Neural progenitor cell (in vitro differentiated cells): ENCODE results near the gene MED10. TPM values are rescaled to one million over a fixed set of nuclear protein-coding genes. Genes with fewer than 3 reads are reported as not detected.
A peak's percentile ranks its signal among the peaks of the same experiment; 100 is the strongest.

Experiments
- DNase-seq: peaks from one replicate; pipeline ENCODE4 v3.0.0-alpha.2; 2016; ENCODE audit warnings: low spot score
- H2AFZ ChIP-seq: fragments of 200-600 bp; sonication (generic); replicated peaks from 2 replicates; pipeline ENCODE4 v1.6.1; 2016; ENCODE audit warnings: antibody characterized with exemption
- H3F3A ChIP-seq: fragments of 200-600 bp; sonication (generic); 2 replicates; pipeline ENCODE4 v1.6.1; 2016; ENCODE audit warnings: antibody characterized with exemption, low read depth
- H3K27ac ChIP-seq: fragments of 200-600 bp; sonication (generic); 2 replicates; pipeline ENCODE4 v1.5.1; 2016; ENCODE audit warnings: mild to moderate bottlenecking
- H3K27me3 ChIP-seq: fragments of 200-600 bp; sonication (generic); 2 replicates; pipeline ENCODE4 v1.6.1; 2016; ENCODE audit warnings: mild to moderate bottlenecking, moderate library complexity
- H3K36me3 ChIP-seq: fragments of 200-600 bp; sonication (generic); 2 replicates; pipeline ENCODE4 v1.5.1; 2016
- H3K4me1 ChIP-seq: fragments of 200-600 bp; sonication (generic); 2 replicates; pipeline ENCODE4 v1.6.1; 2016; ENCODE audit warnings: mixed run types
- H3K4me2 ChIP-seq: fragments of 200-600 bp; sonication (generic); 2 replicates; pipeline ENCODE4 v1.6.1; 2016
- H3K4me3 ChIP-seq: fragments of 200-600 bp; sonication (generic); 2 replicates; pipeline ENCODE4 v1.5.1; 2016
- H3K79me2 ChIP-seq: fragments of 200-600 bp; sonication (generic); 2 replicates; pipeline ENCODE4 v1.6.1; 2016; ENCODE audit warnings: low read depth
- H3K9ac ChIP-seq: fragments of 200-600 bp; sonication (generic); 2 replicates; pipeline ENCODE4 v1.6.1; 2016
- H3K9me3 ChIP-seq: fragments of 200-600 bp; sonication (generic); 2 replicates; pipeline ENCODE4 v1.5.1; 2016; ENCODE audit warnings: low read depth
- H4K20me1 ChIP-seq: fragments of 200-600 bp; sonication (generic); 2 replicates; pipeline ENCODE4 v1.6.1; 2016; ENCODE audit warnings: low read depth
- H3K27ac Mint-ChIP-seq: 3 replicates; pipeline ENCODE4 v1.8.0; 2021; ENCODE audit warnings: mixed read lengths
- H3K27me3 Mint-ChIP-seq: 2 replicates; pipeline ENCODE4 v1.8.0; 2022; ENCODE audit warnings: low read depth, mild to moderate bottlenecking, inconsistent platforms, moderate library complexity, mixed read lengths; ENCODE audit not compliant: insufficient read depth
- H3K36me3 Mint-ChIP-seq: 3 replicates; pipeline ENCODE4 v1.8.0; 2021; ENCODE audit warnings: mixed read lengths
- H3K4me1 Mint-ChIP-seq: 3 replicates; pipeline ENCODE4 v1.8.0; 2021; ENCODE audit warnings: mixed read lengths
- H3K4me3 Mint-ChIP-seq: 3 replicates; pipeline ENCODE4 v1.8.0; 2021; ENCODE audit warnings: mild to moderate bottlenecking, moderate library complexity, mixed read lengths
- H3K9me3 Mint-ChIP-seq: 3 replicates; pipeline ENCODE4 v1.8.0; 2020; ENCODE audit warnings: mixed read lengths
- CTCF ChIP-seq: fragments of 200-600 bp; sonication (generic); IDR thresholded peaks from 2 replicates; pipeline ENCODE4 v1.5.1; 2017; ENCODE audit warnings: antibody characterized with exemption, mild to moderate bottlenecking
- EZH2 ChIP-seq: fragments of 200-600 bp; sonication (generic); IDR thresholded peaks from 2 replicates; pipeline ENCODE4 v1.6.1; 2017; ENCODE audit warnings: antibody characterized with exemption, mild to moderate bottlenecking, moderate library complexity
- EZH2phosphoT487 ChIP-seq: fragments of 200-600 bp; sonication (generic); IDR thresholded peaks from 2 replicates; pipeline ENCODE4 v1.6.1; 2017; ENCODE audit warnings: antibody characterized with exemption
- total RNA-seq: library from RNA; depleted of rRNA; stranded (reverse); fragments of >200 nt; gene quantifications from 2 replicates; pipeline ENCODE4 v1.2.3, GENCODE V29; 2015; ENCODE audit warnings: low replicate concordance

MED10 gene
- total RNA-seq, 1 donor from 2014 or later = 23.5 TPM

GRCh38 chr5:6333182-6333905, 45.0 kb downstream of the MED10 start:
- Histone ChIP-seq H3K4me2 (no peak overlapping the region), H3K4me1 (no peaks in the 10 kb centered on the region), H3K36me3 (no peaks in the 10 kb centered on the region), H3K27me3 (no peaks in the 10 kb centered on the region), H3K27ac (no peak overlapping the region), H3K4me3 (no peak overlapping the region), H3K79me2 (no peaks in the 10 kb centered on the region), H3K9me3 (no peaks in the 10 kb centered on the region), H3K9ac (no peak overlapping the region), H3F3A (no peaks in the 10 kb centered on the region), H2AFZ (no peak overlapping the region), H4K20me1 (peaks cover 3% of the 10 kb centered on the region)
- DNase-seq = no peak
- no peak overlapping the region for H3K27ac Mint-ChIP-seq
- H3K9me3 Mint-ChIP-seq = peaks cover 3% of the 10 kb centered on the region
- H3K36me3 Mint-ChIP-seq = no peaks in the 10 kb centered on the region
- TF ChIP-seq CTCF (no peak), EZH2phosphoT487 (no peak), EZH2 (no peak)
- H3K4me3 Mint-ChIP-seq = no peak overlapping the region
- H3K27me3 Mint-ChIP-seq = peaks cover 7% of the 10 kb centered on the region
- H3K4me1 Mint-ChIP-seq = peaks cover 2% of the 10 kb centered on the region

DNA sequence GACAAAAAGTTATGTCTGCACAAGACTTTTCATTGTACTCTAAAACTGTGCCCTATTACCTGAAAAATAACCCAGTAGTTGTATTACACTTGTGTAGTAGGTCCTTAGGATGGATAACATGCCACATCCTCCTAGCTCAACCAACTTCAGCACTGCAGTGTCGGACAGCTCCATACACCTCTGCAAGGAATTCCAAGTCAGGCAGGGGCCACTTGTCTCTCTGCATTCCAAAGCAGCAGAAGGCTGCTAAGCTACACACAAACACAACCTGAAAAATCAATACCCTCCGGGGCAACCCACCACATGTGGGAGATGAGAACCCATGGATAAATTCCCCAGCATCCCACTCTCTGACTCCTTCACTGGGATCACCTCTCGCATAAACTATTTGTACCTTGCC, 50.2 kb downstream of the MED10 start:
- DNase-seq = peak; percentile 85
- Histone ChIP-seq H3K79me2 (no peaks in the 10 kb centered on the region), H3K27me3 (peaks cover 10% of the 10 kb centered on the region), H3K27ac (no peak overlapping the region), H3K4me2 (no peak overlapping the region), H2AFZ (no peak overlapping the region), H3K36me3 (no peaks in the 10 kb centered on the region), H3K4me1 (no peaks in the 10 kb centered on the region), H3K9me3 (no peaks in the 10 kb centered on the region), H4K20me1 (peaks cover 3% of the 10 kb centered on the region), H3K4me3 (no peak overlapping the region), H3F3A (no peaks in the 10 kb centered on the region), H3K9ac (no peak overlapping the region)
- no peaks in the 10 kb centered on the region for H3K4me1 Mint-ChIP-seq
- H3K27me3 Mint-ChIP-seq = peaks cover 12% of the 10 kb centered on the region
- H3K36me3 Mint-ChIP-seq = no peaks in the 10 kb centered on the region
- no peak overlapping the region for H3K27ac Mint-ChIP-seq
- H3K9me3 Mint-ChIP-seq = peaks cover 3% of the 10 kb centered on the region
- no peak overlapping the region for H3K4me3 Mint-ChIP-seq
- TF ChIP-seq EZH2 = no peak

GRCh38 chr5:6326776-6327175, 51.6 kb downstream of the MED10 start:
- H3K4me1 Mint-ChIP-seq = no peaks in the 10 kb centered on the region
- no peak for DNase-seq
- Histone ChIP-seq H3K27ac (no peak overlapping the region), H3K79me2 (no peaks in the 10 kb centered on the region), H3K4me3 (no peak overlapping the region), H4K20me1 (peaks cover 3% of the 10 kb centered on the region), H3K36me3 (no peaks in the 10 kb centered on the region), H3K27me3 (peaks cover 10% of the 10 kb centered on the region), H2AFZ (no peak overlapping the region), H3K9ac (no peak overlapping the region), H3K9me3 (no peaks in the 10 kb centered on the region), H3F3A (no peaks in the 10 kb centered on the region), H3K4me1 (no peaks in the 10 kb centered on the region), H3K4me2 (no peak overlapping the region)
- H3K9me3 Mint-ChIP-seq = peaks cover 3% of the 10 kb centered on the region
- H3K36me3 Mint-ChIP-seq = no peaks in the 10 kb centered on the region
- H3K4me3 Mint-ChIP-seq = no peak overlapping the region
- TF ChIP-seq EZH2 (no peak), CTCF (no peak), EZH2phosphoT487 (no peak)
- peaks cover 12% of the 10 kb centered on the region for H3K27me3 Mint-ChIP-seq
- no peak overlapping the region for H3K27ac Mint-ChIP-seq

DNA sequence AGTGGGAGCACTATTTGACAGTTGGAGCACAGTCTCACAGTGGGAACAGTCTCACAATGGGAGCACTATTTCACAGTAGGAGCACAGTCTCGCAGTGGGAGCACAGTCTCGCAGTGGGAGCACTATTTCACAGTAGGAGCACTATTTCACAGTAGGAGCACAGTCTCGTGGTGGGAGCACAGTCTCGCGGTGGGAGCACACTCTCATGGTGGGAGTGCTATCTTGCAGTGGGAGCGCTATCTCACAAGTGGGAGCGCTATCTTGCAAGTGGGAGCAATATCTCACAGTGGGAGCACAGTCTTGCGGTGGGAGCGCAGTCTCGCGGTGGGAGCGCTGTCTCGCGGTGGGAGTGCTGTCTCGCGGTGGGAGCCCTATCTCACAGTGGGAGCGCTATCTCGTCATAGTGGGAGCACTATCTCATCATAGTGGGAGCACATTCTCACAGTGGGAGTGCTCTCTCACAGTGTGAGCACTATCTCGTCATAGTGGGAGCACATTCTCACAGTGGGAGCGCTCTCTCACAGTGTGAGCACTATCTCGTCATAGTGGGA, 56.1 kb downstream of the MED10 start:
- Histone ChIP-seq H3F3A (no peaks in the 10 kb centered on the region), H3K4me3 (no peak overlapping the region), H3K27ac (no peak overlapping the region), H3K4me1 (no peaks in the 10 kb centered on the region), H3K36me3 (no peaks in the 10 kb centered on the region), H4K20me1 (no peaks in the 10 kb centered on the region), H3K79me2 (no peaks in the 10 kb centered on the region), H3K4me2 (no peak overlapping the region), H3K9ac (no peak overlapping the region), H2AFZ (no peak overlapping the region), H3K27me3 (peaks cover 15% of the 10 kb centered on the region), H3K9me3 (no peaks in the 10 kb centered on the region)
- no peak for DNase-seq
- Mint-ChIP-seq H3K9me3 (no peaks in the 10 kb centered on the region), H3K27ac (no peak overlapping the region), H3K4me1 (no peaks in the 10 kb centered on the region), H3K36me3 (no peaks in the 10 kb centered on the region), H3K27me3 (peaks cover 5% of the 10 kb centered on the region), H3K4me3 (no peak overlapping the region)
- TF ChIP-seq EZH2phosphoT487 (no peak), CTCF (no peak), EZH2 (no peak)
